Measurements from ENCODE around the gene MBTD1. TPM values are rescaled to one million over a fixed set of nuclear protein-coding genes. Genes with fewer than 3 reads are reported as not detected.

Gene MBTD1
- total and polyA plus RNA-seq, 9 of the 15 experiments (the other 6 are each of a cell fraction or from before 2014, with no cell fraction given): 2.1 to 26.3 (median 13.3) TPM

DNA sequence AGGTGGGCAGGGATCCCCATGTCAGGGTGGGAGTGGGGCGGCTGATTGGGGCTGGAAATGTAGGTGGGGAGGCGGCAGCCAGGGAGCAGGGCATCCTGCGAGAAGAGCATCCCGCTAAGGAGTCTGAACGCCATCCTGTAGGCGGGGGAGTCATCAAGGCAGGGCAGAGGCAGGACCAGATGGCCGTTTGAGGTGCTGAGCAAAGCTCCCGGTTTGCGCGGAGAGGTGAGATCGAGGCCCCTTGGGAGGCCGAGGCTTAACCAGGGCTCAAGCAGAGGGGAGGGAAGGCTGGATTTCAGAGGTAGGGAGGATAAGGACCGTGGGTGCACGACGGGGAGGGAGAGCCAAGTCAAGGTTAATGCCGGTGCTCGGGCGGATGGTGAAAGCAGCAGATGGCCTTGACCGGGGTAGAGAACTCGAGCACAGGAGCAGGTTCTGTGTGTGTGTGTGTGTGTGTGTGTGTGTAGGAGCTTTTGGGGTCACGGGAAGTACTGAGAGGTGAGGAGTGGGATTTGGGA lies 94.1 kb downstream of the MBTD1 start (continued):
- TF ChIP-seq FOXO4 (CRISPR knock-in tag; IDR thresholded peaks at IDR 0.05) (no peak), MTA3 (IDR thresholded peaks at IDR 0.05; ENCODE audit: borderline replicate concordance) (no peak), RFX7 (CRISPR knock-in tag; IDR thresholded peaks at IDR 0.05) (no peak), NCOA4 (IDR thresholded peaks at IDR 0.05; ENCODE audit: partially characterized antibody) (peak; percentile 25), RBBP5 (IDR thresholded peaks at IDR 0.05; ENCODE audit: borderline replicate concordance, insufficient read depth, low read length, poor library complexity, severe bottlenecking) (no peak), ZBTB40 (IDR thresholded peaks at IDR 0.05) (peak; percentile 73), ZBTB40 (CRISPR knock-in tag; IDR thresholded peaks at IDR 0.05) (no peak), ZNF583 (CRISPR knock-in tag; IDR thresholded peaks at IDR 0.05) (no peak), ZBTB12 (CRISPR knock-in tag; IDR thresholded peaks at IDR 0.05) (no peak), CBFB (CRISPR knock-in tag; IDR thresholded peaks at IDR 0.05) (no peak), ZNF239 (CRISPR knock-in tag; IDR thresholded peaks at IDR 0.05) (no peak), TCF3 (CRISPR knock-in tag; IDR thresholded peaks at IDR 0.05) (no peak), POLR2AphosphoS5 (IDR thresholded peaks at IDR 0.05; ENCODE audit: control insufficient read depth, insufficient read depth, low read depth, low read length) (no peak; the same call in 1 of the 2 replicates), HDAC8 (tag; IDR thresholded peaks at IDR 0.05) (no peak)
- TF ChIP-seq, protein P1, sequence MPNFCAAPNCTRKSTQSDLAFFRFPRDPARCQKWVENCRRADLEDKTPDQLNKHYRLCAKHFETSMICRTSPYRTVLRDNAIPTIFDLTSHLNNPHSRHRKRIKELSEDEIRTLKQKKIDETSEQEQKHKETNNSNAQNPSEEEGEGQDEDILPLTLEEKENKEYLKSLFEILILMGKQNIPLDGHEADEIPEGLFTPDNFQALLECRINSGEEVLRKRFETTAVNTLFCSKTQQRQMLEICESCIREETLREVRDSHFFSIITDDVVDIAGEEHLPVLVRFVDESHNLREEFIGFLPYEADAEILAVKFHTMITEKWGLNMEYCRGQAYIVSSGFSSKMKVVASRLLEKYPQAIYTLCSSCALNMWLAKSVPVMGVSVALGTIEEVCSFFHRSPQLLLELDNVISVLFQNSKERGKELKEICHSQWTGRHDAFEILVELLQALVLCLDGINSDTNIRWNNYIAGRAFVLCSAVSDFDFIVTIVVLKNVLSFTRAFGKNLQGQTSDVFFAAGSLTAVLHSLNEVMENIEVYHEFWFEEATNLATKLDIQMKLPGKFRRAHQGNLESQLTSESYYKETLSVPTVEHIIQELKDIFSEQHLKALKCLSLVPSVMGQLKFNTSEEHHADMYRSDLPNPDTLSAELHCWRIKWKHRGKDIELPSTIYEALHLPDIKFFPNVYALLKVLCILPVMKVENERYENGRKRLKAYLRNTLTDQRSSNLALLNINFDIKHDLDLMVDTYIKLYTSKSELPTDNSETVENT (CRISPR knock-in tag; IDR thresholded peaks at IDR 0.05): no peak
